ENCODE results near the gene BRD8.
"Not testable (repeated sequence)": the region's sequence is repeated elsewhere in the genome, so short reads cannot be mapped to it uniquely, and the experiment has no call there.

BRD8 gene

DNA sequence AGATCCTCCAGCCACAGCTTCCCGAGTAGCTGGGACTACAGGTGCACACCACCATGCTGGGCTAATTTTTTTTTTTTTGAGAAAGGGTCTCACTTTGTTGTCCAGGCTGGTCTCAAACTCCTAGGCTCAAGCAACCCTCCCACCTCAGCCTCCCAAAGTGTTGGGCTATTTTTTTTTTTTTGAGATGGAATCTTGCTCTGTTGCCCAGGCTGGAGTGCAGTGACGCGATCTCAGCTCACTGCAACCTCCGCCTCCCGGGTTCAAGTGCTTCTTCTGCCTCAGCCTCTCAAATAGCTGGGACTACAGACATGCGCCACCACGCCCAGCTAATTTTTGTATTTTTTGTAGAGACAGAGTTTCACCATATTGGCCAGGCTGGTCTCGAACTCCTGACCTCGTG is 22.5 kb downstream of the BRD8 start:
- DNase-seq: not testable (repeated sequence)

DNA sequence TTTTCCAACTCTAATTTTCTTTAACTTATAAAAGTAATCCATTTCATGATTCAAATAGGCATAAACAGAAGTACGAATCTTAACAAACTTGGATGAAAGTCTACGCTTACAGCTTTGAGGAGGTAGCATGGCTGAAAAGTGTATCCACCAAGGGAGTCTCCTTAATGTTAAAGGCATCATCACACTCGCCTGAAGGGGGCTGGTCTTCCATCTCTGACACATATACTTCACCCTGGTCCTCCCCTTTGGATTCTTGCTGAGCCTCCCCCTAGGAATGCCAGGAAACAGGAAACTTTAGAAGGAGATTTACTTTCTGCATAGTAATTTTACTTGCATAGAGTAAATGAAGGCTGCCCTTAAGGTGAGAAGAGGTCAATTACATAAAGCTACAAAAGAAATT is 28.9 kb downstream of the BRD8 start:
- DNase-seq: no peak

DNA sequence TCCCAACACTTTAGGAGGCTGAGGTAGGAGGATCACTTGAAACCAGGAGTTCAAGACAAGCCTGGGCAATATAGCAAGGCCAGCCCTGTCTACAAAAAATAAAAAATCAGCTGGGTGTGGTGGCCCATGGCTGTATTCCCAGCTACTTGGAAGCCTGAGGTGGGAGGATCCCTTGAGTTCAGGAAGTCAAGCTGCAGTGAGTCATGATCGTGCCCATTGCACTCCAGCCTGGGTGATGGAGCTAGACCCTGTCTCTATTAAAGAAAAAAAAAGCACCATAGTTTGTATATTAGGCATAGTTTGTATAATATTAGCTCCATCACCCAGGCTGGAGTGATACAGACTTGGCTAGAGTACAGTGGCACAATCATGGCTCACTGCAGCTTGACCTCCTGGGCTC is 29.6 kb downstream of the BRD8 start:
- DNase-seq: no peak

DNA sequence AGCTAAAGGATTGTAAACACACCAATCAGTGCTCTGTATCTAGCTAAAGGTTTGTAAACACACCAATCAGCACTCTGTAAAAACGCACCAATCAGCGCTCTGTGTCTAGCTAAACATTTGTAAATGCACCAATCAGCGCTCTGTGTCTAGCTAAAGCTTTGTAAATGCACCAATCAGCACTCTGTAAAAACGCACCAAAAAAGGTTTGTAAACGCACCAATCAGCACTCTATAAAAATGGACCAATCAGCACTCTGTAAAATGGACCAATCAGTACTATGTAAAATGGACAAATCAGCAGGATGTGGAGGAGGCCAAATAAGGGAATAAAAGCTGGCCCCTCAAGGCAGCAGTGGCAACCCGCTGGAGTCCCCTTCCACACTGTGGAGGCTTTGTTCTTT is 34.9 kb downstream of the BRD8 start:
- not testable (repeated sequence) for DNase-seq

DNA sequence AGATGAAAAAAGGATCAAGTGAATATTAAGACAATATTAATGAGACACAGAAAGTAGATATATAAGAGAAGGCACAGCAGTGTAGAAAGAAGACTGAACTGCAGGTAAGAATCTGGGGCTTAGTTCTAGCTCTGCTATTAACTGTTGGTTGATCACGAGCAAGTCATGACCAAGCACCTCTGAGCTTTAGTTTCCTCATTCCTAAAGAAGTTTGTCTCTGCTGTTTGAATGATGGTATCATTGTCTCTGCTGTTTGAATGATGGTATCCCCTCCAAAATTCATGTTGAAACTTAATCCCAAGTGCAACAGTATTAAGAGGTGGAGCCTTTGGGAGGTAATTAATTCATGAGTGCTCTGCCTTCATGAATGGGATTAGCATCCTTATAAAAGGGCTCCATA is 36.7 kb downstream of the BRD8 start:
- DNase-seq: no peak

DNA sequence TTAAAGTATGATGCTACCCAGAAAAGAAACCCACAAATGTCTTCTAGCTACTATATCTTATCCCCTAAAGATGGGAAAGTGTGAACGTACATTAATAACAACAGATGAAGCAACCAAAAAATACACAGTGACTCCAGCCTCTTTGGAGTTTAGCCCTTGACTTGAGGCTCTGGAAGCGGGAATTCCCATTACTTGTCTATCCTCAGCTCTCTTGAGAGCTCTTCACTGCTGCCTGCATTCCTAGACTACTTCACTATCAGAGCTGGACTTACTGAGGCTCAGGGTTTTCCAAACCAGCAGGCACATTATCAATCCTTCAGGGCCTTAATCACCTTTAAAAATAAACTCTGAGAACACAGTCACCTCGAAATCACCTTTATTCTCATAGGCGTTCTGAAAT is 38.2 kb downstream of the BRD8 start:
- DNase-seq: no peak

DNA sequence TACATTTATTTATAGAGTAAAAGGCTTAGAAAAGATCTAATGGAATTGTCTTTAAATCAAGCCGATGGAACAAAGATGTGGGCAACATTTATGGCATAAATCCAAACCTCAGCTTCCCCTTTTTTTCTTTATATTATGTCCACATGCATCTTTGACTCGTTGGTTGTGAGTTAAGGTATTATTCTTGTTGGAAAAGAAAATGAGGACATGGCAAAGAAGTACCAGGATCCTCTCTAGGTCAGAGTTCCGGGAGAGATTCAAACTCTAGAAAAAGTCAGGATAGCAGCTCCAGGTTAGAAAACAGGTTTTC is 38.7 kb downstream of the BRD8 start:
- DNase-seq: no peak

DNA sequence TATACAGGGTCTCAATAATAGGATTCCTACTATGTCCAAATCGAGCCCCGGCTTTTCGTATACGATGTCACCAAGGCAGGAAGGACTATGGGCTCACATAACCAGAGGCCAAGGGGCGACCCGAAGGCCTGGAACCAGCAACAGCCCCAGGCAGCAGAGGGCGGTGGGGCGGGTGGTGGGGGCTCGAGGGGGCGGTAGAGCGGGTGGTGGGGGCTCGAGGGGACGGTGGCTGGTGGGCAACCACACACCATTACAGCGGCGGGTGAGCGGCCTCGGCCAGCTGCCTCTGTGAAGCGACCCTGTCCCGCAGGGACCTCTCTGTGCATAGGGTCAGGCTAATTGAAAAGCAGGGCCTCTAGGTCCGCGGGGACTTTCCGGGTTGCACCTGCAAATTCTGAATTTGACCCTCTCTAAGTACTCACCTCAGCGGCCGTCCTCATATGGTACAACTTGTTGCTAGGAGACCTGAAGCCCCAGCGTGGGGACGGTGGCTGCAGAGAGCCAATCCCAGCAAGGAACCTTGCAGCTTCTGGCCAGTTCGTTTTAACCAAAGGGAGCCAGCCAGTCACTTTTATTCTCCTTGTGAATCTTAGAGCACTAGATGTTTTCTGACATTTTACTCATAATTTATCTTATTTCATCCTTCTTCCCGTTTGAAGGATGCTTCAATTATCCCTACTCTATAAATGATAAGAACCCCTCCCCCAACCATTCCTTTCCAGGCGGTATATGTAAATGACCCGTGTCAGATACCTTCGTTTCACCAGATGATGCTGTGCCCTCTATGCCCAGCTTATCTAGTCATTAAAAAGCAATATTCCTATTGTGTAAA is 39.3 kb downstream of the BRD8 start, which contains the start of gene NME5:
Gene NME5 (minus strand): TSS at position 480 of the 832 bp plus-strand sequence. CDS start 648 bp downstream, outside the sequence.
- DNase-seq: peak; percentile 8

DNA sequence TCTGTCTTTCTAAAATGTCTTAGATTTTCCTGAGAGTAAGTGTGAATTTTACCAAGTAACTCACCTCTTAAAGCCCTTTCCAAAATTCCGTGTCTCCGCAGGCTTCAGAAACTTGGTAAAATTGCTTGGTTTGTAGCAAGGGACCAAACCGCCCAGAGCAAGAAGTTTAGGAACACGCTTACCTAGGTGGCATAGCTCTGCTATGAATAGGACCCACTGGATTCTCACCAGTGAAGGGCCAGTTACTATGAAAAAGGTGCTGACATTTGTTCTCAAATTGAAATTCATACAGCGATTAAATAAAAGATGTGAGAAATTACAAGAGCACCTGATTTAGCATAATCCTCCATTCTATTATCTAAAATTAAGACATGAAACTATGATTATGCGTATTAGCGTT is 45.9 kb downstream of the BRD8 start:
- DNase-seq: no peak

DNA sequence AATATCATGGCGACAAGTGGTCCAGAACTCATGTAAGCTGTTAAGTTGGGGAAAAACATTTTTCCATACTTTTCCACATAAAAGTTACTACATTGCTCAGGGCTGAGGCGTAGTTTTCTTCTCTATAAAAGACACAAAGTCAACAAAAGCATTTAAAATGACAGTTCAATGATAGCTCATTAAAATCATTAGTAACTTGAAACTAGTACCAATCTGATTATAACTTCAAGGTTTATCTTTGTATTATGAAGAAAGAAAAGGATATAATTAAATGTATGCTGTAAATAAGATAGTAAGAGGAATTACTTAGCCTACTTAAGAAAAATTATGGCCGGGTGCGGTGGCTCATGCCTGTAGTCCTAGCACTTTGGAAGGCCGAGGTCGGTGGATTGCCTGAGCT is 49.1 kb downstream of the BRD8 start:
- no peak for DNase-seq

DNA sequence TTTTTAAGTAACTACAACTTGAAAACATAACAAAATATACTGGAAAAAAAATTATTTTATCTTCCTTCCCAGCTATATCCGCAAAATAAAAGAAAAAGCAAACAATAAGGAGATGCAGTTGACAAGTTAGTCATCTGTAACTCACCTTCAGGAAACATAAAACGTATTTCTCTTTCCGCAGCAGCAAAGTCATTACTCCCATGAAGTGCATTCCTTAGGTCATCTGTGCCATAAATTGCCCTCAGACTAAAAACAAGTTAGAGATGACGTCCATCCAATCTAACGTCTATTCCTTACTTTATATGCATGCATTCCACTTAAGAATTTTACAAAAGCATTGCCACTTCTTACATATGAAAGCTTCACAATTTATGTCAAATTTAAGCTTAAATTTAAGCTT is 50.1 kb downstream of the BRD8 start:
- DNase-seq: no peak

DNA sequence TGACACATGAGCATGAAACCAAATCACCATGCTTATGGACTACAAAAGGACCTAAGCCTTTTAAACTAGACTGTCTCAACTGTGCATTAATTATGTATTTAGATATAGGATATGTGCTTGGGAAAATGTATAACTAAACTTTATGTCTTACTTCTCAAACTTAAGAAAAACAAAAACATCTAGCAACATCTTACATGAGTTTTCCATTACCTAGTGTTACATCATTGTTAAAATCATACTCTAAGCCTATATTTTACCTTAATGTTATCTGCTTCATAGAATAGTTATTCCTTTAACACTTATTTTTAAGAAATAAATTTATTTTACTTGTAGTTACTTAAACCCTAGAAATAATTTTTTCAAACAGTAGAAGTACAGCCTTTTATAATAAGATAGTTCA is 63.2 kb downstream of the BRD8 start:
- DNase-seq: no peak

DNA sequence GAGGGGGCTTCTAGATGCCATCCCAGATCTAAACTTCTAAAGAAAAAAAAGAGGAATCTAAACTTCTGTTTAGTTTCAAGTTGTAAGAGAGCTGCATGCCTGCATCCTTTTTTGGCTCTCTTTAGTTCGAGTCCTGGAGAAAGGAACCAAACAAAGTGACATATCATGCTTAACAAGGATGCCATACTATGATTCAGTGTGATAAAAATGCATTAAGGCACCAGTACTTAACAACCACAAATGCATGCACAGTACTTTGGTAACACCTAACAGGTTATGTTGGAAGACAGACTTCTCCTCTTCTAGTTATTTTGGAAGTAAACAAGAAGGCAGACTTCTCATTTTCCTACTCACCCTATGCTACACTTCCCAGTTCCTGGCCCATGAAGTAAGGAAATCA is 66.5 kb downstream of the BRD8 start:
- no peak for DNase-seq

DNA sequence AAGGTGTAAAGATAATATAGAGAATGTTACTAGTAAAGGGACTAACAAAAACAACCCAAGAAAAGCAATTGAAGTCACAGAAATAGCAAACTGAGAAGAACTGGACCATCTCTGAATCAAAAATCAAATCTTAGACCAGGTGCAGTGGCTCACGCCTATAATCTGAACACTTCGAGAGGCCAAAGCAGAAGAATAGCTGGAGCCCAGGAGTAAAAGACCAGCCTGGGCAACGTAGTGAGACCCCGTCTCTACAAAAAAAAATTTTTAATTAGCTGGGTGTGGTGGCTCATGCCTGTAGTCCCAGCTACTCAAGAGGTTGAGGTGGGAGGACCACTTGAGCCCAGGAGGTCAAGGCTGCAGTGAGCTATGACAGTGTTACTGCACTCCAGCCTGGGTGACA is 67.2 kb downstream of the BRD8 start:
- no peak for DNase-seq

DNA sequence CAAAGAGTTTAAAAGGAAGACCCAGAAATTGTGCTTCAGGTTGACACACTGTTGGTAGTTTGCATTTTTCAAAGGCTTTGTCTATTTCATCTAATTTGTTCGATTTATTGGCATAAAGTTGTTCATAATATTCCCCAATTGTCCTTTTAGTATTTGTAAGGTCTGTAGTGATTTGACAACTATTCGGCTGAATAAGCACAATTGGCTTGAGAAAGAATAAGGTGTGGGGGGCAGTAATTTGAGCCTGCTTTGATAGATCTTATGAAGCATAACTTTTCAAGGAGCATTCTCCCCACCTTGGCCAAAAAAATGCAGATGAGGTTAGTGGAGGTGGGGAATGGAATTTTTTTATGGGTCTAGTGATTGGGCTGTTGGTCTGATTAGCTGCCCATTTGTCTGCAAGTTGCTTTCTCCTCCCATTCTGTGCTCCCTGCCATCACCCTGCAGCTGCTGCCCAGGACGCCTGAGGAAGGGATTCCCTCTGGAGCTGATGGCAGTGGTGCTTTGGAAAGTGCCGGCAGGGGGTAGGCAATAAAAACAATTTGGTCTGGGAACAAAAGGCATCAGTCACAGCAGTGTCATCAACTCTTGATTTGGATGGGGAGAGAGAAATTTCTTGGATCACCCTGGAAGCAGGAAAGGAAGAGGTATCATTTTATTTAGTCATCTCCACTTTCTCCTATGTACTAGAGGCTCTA is 68.0 kb downstream of the BRD8 start:
- DNase-seq: no peak

DNA sequence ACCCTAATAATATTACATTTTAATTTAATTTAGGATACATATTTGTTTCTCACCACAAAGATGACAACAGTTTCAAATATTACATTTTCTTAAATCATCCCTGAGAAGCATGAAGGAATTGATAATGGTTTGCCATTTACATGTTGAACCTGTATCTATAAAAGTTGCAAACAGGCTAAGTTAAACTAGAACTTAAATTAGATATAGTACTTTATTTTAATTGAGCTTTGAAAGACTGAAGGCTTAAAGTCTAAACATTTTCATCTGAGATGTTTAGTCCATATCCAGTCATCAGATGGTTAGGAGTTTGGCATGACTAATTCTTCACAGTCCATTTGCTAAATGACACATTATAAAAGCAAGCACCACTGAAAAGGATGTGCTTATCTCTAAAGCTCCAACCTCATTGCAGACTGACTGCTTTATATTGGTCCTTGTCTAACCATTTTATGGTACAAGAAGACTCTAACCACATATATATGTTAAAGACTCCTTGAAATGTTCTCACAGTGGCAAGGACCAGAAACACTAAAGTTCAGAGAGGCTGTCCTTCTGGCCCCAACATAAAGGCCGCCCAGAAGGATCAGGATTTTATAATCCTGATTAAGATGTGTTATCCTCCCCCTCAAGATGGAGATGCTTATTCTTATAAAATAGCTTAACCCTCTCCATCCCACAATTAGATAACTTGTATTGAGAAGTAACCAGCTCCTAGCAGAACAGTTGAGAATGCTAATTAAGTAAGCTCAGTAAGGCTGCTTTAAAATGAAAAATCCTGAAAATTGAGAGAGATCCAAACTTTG is 68.8 kb downstream of the BRD8 start:
- no peak for DNase-seq

DNA sequence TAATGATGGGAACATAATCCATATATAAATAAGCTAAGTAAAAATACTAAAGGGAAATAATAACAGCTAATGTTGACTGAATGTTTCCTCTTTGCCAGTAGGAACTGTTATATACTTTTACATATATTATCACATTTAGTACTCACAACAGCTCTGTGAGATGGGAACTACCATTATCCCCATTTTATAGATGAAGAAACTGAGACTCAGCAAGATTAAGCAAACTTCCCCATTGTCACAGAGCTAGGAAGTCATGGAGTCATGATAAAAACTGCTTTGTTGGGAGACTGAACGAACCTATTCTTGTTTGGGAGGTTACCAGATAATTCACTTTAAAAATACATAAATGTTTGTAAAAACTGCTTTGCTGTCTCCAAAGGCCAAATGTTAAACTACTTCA is 71.2 kb downstream of the BRD8 start:
- no peak for DNase-seq

DNA sequence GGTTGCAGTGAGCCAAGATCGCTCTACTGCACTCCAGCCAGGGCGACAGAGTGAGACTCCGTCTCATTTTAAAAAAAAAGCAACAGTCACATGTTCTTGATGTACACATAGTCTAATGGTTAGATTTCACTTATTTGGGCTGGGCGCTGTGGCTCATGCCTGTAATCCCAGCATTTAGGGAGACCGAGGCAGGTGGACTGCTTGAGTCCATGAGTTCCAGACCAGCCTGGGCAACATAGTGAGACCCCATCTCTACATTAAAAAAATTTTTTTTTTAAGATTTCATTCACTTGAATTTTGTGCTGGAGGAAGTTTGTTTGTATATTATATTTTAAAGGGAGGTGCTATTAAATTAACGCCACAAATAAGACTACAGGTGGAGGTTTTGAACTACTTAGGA is 72.7 kb downstream of the BRD8 start:
- DNase-seq: no peak

DNA sequence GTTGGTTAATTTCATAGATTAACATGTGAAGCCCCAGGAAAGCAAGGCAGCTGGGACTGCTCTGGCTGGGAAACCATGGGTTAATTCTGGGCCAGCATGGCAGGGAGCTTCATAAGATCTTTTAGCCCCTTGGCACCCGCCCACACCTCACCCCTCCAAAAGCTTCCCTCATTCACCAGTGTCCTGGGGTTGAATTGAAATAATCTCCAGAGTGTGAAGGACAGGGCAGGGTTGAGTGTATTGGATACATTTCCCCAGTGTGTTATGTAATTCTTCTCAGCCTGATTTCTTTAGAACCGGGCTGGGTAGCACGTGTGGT is 75.2 kb downstream of the BRD8 start:
- DNase-seq: no peak

DNA sequence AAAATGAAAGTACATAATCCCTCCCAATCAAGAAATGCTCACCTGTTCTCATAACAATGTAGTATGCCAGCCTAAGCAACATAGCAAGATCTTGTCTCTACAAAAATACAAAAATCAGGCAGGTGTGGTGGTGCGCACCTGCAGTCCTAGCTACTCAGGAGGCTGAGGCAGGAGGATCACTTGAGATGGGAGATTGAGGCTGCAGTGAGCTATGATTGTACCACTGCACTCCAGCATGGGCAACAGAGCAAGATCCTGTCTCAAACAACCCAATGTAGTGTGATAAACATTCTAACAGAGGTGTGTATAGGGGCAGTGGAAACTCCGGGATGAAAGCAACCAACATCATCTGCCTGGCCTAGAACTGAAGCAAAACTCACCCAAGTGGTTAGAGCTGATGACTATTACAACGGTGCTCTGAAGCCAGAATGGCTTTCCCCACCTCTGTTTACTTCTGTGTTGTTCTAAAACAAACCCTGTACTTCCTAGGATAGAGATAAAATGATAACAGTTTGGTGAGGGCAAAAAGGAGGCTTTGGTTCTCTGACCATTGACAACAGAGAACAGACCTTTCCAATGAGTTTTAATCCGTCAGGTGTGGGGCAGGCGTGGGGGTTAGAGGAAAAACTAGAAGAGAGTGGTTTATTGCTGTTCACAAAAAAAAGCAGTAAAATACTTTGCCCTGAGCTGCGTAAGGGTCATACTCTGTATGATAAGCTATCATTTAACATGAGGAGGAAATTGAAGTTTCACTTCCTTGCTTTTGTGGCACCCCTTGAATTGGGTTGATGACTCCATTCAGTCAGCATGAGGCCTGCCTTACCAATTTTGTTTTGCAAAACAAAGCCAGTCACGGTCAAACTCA is 75.7 kb downstream of the BRD8 start:
- no peak for DNase-seq

DNA sequence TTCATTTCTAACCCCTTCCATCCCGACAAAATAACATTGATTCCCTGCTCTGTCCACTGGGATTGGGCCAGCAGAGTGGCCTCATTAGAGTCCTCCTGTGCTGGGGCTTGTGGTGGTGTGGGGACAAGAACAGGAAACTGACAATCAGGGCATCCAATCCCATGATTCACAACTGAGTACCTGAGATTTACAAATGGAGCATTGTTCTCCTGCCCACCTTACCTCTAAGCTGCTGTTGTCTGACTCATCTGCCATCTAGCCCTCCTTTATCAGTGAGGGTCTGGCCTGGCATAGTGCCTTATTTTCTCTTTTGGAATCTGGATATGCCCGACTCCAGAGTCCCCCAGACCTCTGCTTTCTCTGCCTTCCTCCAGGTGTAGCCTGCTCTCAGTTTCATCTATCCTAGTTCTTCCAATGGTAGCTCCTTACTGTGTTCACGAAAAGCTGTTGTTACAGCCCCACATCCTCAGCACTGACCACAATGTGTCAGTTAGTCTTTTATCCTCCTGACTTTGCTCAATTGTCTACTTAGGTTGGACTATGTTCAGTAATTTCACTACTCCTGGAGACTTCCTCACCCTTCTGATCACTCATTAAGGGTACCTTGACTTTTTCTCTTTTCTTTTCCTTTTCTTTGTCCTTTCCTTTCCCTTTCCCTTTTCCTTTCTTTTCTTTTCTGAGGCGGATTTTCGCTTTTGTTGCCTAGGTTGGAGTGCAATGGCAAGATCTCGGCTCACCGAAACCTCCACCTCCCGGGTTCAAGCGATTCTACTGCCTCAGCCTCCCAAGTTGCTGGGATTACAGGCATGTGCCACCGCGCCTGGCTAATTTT is 81.2 kb downstream of the BRD8 start:
- DNase-seq: no peak

DNA sequence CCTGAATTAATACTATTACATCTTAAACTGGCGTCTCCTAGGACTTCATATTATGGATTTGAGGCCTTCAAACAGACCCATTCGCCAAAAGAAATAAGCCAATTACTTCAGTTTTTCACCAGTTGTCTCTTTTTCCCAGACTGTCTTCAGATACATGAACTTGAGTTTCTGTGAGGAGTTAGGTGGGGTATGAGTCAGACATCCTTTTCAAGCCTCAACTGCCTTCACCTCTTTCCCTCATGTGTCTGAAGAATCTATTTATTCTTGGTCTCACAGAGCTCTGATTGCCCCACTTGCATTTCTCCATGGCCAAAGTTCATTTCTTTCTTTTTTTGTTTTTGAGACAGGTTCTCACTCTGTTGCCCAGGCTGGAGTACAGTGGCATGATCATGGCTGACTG is 82.1 kb downstream of the BRD8 start:
- no peak for DNase-seq
